Heart right ventricle (tissue), 16 donors: ENCODE data around the gene RPL26. TPM values are rescaled to one million over a fixed set of nuclear protein-coding genes. Genes with fewer than 3 reads are reported as not detected.
A peak's percentile ranks its signal among the peaks of the same experiment; 100 is the strongest.
"Not testable (repeated sequence)": the region's sequence is repeated elsewhere in the genome, so short reads cannot be mapped to it uniquely, and the experiment has no call there.

Experiments
- ATAC-seq, 8 donors: fragments of 200-7000 bp; cut with Tn5 transposase; one replicate each; pipeline ENCODE4 v1.9.1; 2020; ENCODE audit warnings: mild to moderate bottlenecking in 8 of 8, moderate library complexity in 8 of 8, moderate number of reproducible peaks in 1 of 8
- DNase-seq, 2 donors: peaks; one replicate each; pipeline ENCODE4 v3.0.0-alpha.2; 2020
- H3K27ac ChIP-seq, 10 donors: fragments of 200-600 bp; sonication (generic) in 2 of 10; one replicate each; pipeline versions ENCODE4 v1.5.0 to v1.8.0; 2020 to 2022; ENCODE audit warnings: mild to moderate bottlenecking in 3 of 10
- H3K27me3 ChIP-seq, 7 donors: fragments of 200-600 bp; one replicate each; pipeline ENCODE4 v1.8.0; 2021 to 2022; ENCODE audit warnings: mild to moderate bottlenecking in 2 of 7
- H3K36me3 ChIP-seq, 9 donors: fragments of 200-600 bp; sonication (generic) in 1 of 9; one replicate each; pipeline versions ENCODE4 v1.5.0 to v1.8.0; 2020 to 2022; ENCODE audit warnings: mild to moderate bottlenecking in 2 of 9
- H3K4me1 ChIP-seq, 9 donors: fragments of 200-600 bp; sonication (generic) in 1 of 9; one replicate each; pipeline versions ENCODE4 v1.5.0 to v1.8.0; 2020 to 2022; ENCODE audit warnings: mild to moderate bottlenecking in 4 of 9
- H3K4me3 ChIP-seq, 10 donors: fragments of 200-600 bp; sonication (generic) in 2 of 10; one replicate each; pipeline versions ENCODE4 v1.5.0 to v1.8.0; 2020 to 2022; ENCODE audit warnings: mild to moderate bottlenecking in 7 of 10, moderate library complexity in 2 of 10
- H3K9me3 ChIP-seq, 11 donors: fragments of 200-600 bp in 10 of 11; sonication (generic) in 2 of 11; one replicate each; pipeline versions ENCODE4 v1.5.0 to v1.8.0; 2013 to 2022; ENCODE audit warnings: mild to moderate bottlenecking in 2 of 11, control low read depth in 1 of 11, moderate library complexity in 1 of 11
- CTCF ChIP-seq, 9 donors: fragments of 200-600 bp; sonication (generic) in 2 of 9; IDR thresholded peaks; one replicate each; pipeline versions ENCODE4 v1.5.0 to v1.8.0; 2021 to 2022; ENCODE audit warnings: antibody characterized with exemption in 9 of 9, mild to moderate bottlenecking in 5 of 9, moderate library complexity in 1 of 9
- WGBS, 2 donors: extraction: QIAGEN DNeasy Blood & Tissue Kit; methylation state at CpG; one replicate each; pipeline ENCODE4 v1.1.7; 2013; ENCODE audit warnings: inconsistent platforms in 1 of 2; 5-methylcytosine and 5-hydroxymethylcytosine counted together
- intact Hi-C, 10 donors: fragments of 100-400 bp; cut with DNase I; formaldehyde crosslinking; loops; one replicate each; pipeline versions ENCODE4 v1.11.1 to v1.14.2; 2022
- polyA plus RNA-seq, 2 donors: library from polyadenylated mRNA; stranded (reverse); fragments of 200-250 nt; gene quantifications; one replicate each; pipeline ENCODE4 v1.2.3, GENCODE V29; 2013
- total RNA-seq, 10 donors: library from RNA; stranded (reverse); fragmentation: NEBNext Ultra II Directional in 3 of 10; extraction: Animal tissue kit (Norgen Biotek cat#: 25700) in 3 of 10; gene quantifications; one replicate each; pipeline versions ENCODE4 v1.2.1 to v1.2.4, GENCODE V29; 2021 to 2023
- donor health status: Arrhythmogenic right ventricular cardiomyopathy.
- donor health status: ischemic (EF 13 %, LVEDD 7.1; RV severe dilation, severe dysfunction).
- donor health status: healthy with polysubstance abuse.
- donor health status: DM: no; HTN: yes; CAD: no.
- donor health status: DM: no; HTN: no; CAD: no.
- donor health status: ischemic (EF 25% LVEDD 6.9; RV normal size, moderate dysfunction).
- donor health status: ischemic (EF 25% LVEDD 5.7; RV mildly dilated, moderate dysfunction).
- donor health status: healthy.
- donor health status: DM: yes; HTN: yes; CAD: no.
- donor health status: Ischemic cardiomyopathy.
- donor health status: ischemic (EF 35%, LVEDD 5.7; RV mildly dilated, moderate dysfunction).
- donor health status: nonischemic (EF 11% LVEDD 7.7; RV severe dilation, severe dysfunction).
- donor health status: DM: yes; HTN: yes; CAD: no.
- donor health status: PGD.
- donor health status: ischemic (EF 29% LVEDD 5.4; RV normal size, mild dysfunction).
- donor health status: nonischemic (EF 23%, LVEDD 6.1; RV moderate dilation, normal function).

RPL26 gene
- total and polyA plus RNA-seq, 12 donors, result 890 to 4,129 (median 1,028) TPM

GRCh38 chr17:8398980-8399379 lies 16.0 kb upstream of the RPL26 start:
- DNase-seq (no peak), ATAC-seq (no peak)
- Histone ChIP-seq H3K4me3 (no peak overlapping the region), H3K4me1 (peaks cover 0 to under 1% (median 0%) of the 10 kb centered on the region in 9 donors), H3K27ac (no peak overlapping the region), H3K27me3 (peaks cover 0 to 57% (median 40%) of the 10 kb centered on the region in 7 donors), H3K9me3 (no peaks in the 10 kb centered on the region), H3K36me3 (no peaks in the 10 kb centered on the region)
- TF ChIP-seq CTCF (IDR thresholded peaks at IDR 0.05), result no peak
- WGBS, 2 donors, result 61 to 62% methylated on average over 6 of the region's 6 CpGs
- intact Hi-C loops, result no loop called here

- Histone ChIP-seq H3K27me3 (peaks cover 0 to 61% (median 44%) of the 10 kb centered on the region in 7 donors), H3K4me3 (no peak within 1 kb of the TSS), H3K9me3 (no peaks in the 10 kb centered on the region), H3K4me1 (peaks cover 0 to 11% (median 0%) of the 10 kb centered on the region in 9 donors), H3K36me3 (no peaks in the 10 kb centered on the region), H3K27ac (no peak within 1 kb of the TSS)
- intact Hi-C loops, result no loop called here
- no peak for TF ChIP-seq CTCF (IDR thresholded peaks at IDR 0.05)
- DNase-seq, result no peak
- no peak for ATAC-seq
- 64 to 67% methylated on average over 13 of the region's 13 CpGs for WGBS, 2 donors
Observed at GRCh38 chr17:8397636-8398035, 14.6 kb upstream of the RPL26 start, which contains the start of gene RNF222. TSS of gene RNF222 (minus strand) at chr17:8397827. CDS start at chr17:8393461, 4,366 bp downstream.

GRCh38 chr17:8394497-8394896 lies 11.5 kb upstream of the RPL26 start:
- ATAC-seq, H3K36me3 ChIP-seq, DNase-seq, H3K9me3 ChIP-seq, intact Hi-C loops, H3K4me3 ChIP-seq: not testable (repeated sequence)
- H3K4me1 ChIP-seq, result peaks cover 0 to 11% (median 0%) of the 10 kb centered on the region in 9 donors
- peaks cover 0 to 69% (median 47%) of the 10 kb centered on the region in 7 donors for H3K27me3 ChIP-seq
- H3K27ac ChIP-seq, result peak overlapping the region in 1 of 10 donors; percentile 36
- 90% methylated on average over 9 of the region's 9 CpGs for WGBS, 2 donors

GRCh38 chr17:8393470-8394231 lies 10.7 kb upstream of the RPL26 start:
- peak in 5 of 8 donors; percentile 30 to 52 (median 35) for ATAC-seq
- peak overlapping the region in 1 of 10 donors; percentile 61 for H3K27ac ChIP-seq
- DNase-seq, result no peak
- H3K36me3 ChIP-seq, result no peaks in the 10 kb centered on the region
- no peak overlapping the region for H3K4me3 ChIP-seq
- no peak for TF ChIP-seq CTCF (IDR thresholded peaks at IDR 0.05)
- peaks cover 0 to 11% (median 0%) of the 10 kb centered on the region in 9 donors for H3K4me1 ChIP-seq
- peaks cover 0 to 62% (median 44%) of the 10 kb centered on the region in 7 donors for H3K27me3 ChIP-seq
- intact Hi-C loops, result loop anchor here in 1 of 10 donors (2.0 kb wide), 1 partner anchor 37 kb away; no protein-coding TSS in a partner anchor
- 63 to 65% methylated on average over 6 to 8 of the region's 8 CpGs for WGBS, 2 donors
- no peaks in the 10 kb centered on the region for H3K9me3 ChIP-seq
